Endothelial cell of umbilical vein (primary cell): ENCODE results near the gene SLC35E2B. TPM values are rescaled to one million over a fixed set of nuclear protein-coding genes. Genes with fewer than 3 reads are reported as not detected.

ENCODE experiments used
- BruUV-seq: library from RNA; stranded (reverse); fragments of 400-500 nt; replicated peaks from 2 replicates; lab custom pipeline; 2021; lab: Mats Ljungman, UMichigan
- CTCF ChIA-PET: fragments of 300-600, 350-600 bp; sonication (Branson Sonifier 250); formaldehyde crosslinking; loops from one replicate; lab custom pipeline; 2021; ENCODE audit warnings: antibody characterized with exemption, inconsistent platforms; lab: Charles Lee
- POLR2A ChIA-PET: fragments of 300-600, 350-600 bp; sonication (Branson Sonifier 250); formaldehyde crosslinking; loops from one replicate; lab custom pipeline; 2021; ENCODE audit warnings: antibody characterized with exemption, inconsistent platforms; lab: Charles Lee
- DNase-seq: peaks from one replicate; pipeline ENCODE4 v3.0.0-alpha.2; 2011; ENCODE audit warnings: low read depth, low spot score
- FAIRE-seq: peaks from 2 replicates; lab custom pipeline; 2011; peaks lifted over from hg19 to GRCh38; lab: Jason Lieb, UNC
- H2AFZ ChIP-seq: 2 replicates; pipeline ENCODE4 v1.6.0; 2012; ENCODE audit warnings: low read depth, low read length, control low read depth, inconsistent platforms
- H3K27ac ChIP-seq: 2 replicates; pipeline ENCODE4 v1.5.1; 2011; ENCODE audit warnings: low read depth, mild to moderate bottlenecking, control low read depth, low read length, moderate library complexity; ENCODE audit not compliant: insufficient read depth
- H3K27me3 ChIP-seq, 2 experiments: 2 replicates each; pipeline versions ENCODE4 v1.6.0 to v1.6.1; 2011; ENCODE audit warnings: low read length in 2 of 2, mixed read lengths in 1 of 2; ENCODE audit not compliant: control insufficient read depth in 2 of 2, insufficient read depth in 2 of 2
- H3K36me3 ChIP-seq, 2 experiments: 2 replicates in 1 of 2; 3 replicates in 1 of 2; pipeline ENCODE4 v1.5.1; 2011; ENCODE audit warnings: low read length in 2 of 2, mild to moderate bottlenecking in 1 of 2, moderate library complexity in 1 of 2; ENCODE audit not compliant: control insufficient read depth in 2 of 2, insufficient read depth in 2 of 2; ENCODE audit errors: extremely low read depth in 1 of 2
- H3K4me1 ChIP-seq: 3 replicates; pipeline ENCODE4 v1.5.1; 2011; ENCODE audit warnings: mild to moderate bottlenecking, low read length; ENCODE audit not compliant: control insufficient read depth, insufficient read depth; ENCODE audit errors: extremely low read depth
- H3K4me2 ChIP-seq: 2 replicates; pipeline ENCODE4 v1.6.1; 2011; ENCODE audit warnings: low read length, control low read depth, mixed read lengths; ENCODE audit not compliant: insufficient read depth
- H3K4me3 ChIP-seq, 3 experiments: fragments of 200-600 bp in 1 of 3; sonication (generic), shearing (Covaris generic) in 1 of 3; replicated peaks in 1 of 3; 2 replicates each; pipeline ENCODE4 v1.5.1; 2011 to 2016; ENCODE audit warnings: control low read depth in 3 of 3, low read length in 3 of 3, mild to moderate bottlenecking in 2 of 3, inconsistent platforms in 1 of 3, low read depth in 1 of 3, moderate library complexity in 1 of 3; ENCODE audit not compliant: insufficient read depth in 1 of 3
- H3K79me2 ChIP-seq: 2 replicates; pipeline ENCODE4 v1.6.0; 2012; ENCODE audit warnings: low read length, inconsistent platforms; ENCODE audit not compliant: control insufficient read depth, insufficient read depth
- H3K9ac ChIP-seq: replicated peaks from 2 replicates; pipeline ENCODE3; 2011; ENCODE audit warnings: low read length, control low read depth; ENCODE audit not compliant: insufficient read depth; ENCODE audit errors: extremely low read depth
- H3K9me1 ChIP-seq: replicated peaks from 3 replicates; pipeline ENCODE4 v1.6.0; 2011; ENCODE audit warnings: mild to moderate bottlenecking, low read length; ENCODE audit not compliant: control insufficient read depth, insufficient read depth; ENCODE audit errors: extremely low read depth
- H3K9me3 ChIP-seq: replicated peaks from 2 replicates; pipeline ENCODE4 v1.5.1; 2012; ENCODE audit warnings: low read length, inconsistent platforms; ENCODE audit not compliant: control insufficient read depth, insufficient read depth
- H4K20me1 ChIP-seq: replicated peaks from 2 replicates; pipeline ENCODE3; 2011; ENCODE audit warnings: mild to moderate bottlenecking, low read length; ENCODE audit not compliant: control insufficient read depth, insufficient read depth; ENCODE audit errors: extremely low read depth
- CTCF ChIP-seq, 2 donors: IDR thresholded peaks; 1 replicate in 1 of 2; 2 replicates in 1 of 2; pipeline ENCODE4 v1.5.1; 2011; ENCODE audit warnings: low read length in 2 of 2, mild to moderate bottlenecking in 2 of 2, moderate library complexity in 2 of 2, control low read depth in 1 of 2, inconsistent platforms in 1 of 2, low read depth in 1 of 2; ENCODE audit not compliant: insufficient read depth in 1 of 2; ENCODE audit errors: extremely low read depth in 1 of 2
- EZH2 ChIP-seq: IDR thresholded peaks from 2 replicates; pipeline ENCODE4 v1.6.1; 2012; ENCODE audit warnings: borderline replicate concordance, low read depth, mild to moderate bottlenecking, moderate library complexity, low read length, inconsistent platforms; ENCODE audit not compliant: severe bottlenecking
- FOS ChIP-seq: IDR thresholded peaks from 2 replicates; pipeline ENCODE4 v1.6.1; 2011; ENCODE audit warnings: mild to moderate bottlenecking, low read length, moderate library complexity, borderline replicate concordance; ENCODE audit not compliant: insufficient read depth
- GATA2 ChIP-seq: IDR thresholded peaks from 2 replicates; pipeline ENCODE4 v1.7.0; 2011; ENCODE audit warnings: low read depth, mild to moderate bottlenecking, moderate library complexity, mixed read lengths, low read length; ENCODE audit not compliant: insufficient read length, insufficient read depth
- JUN ChIP-seq: IDR thresholded peaks from 2 replicates; pipeline ENCODE4 v1.6.1; 2011; ENCODE audit warnings: borderline replicate concordance, low read depth; ENCODE audit not compliant: insufficient read length, insufficient read depth
- MAX ChIP-seq: IDR thresholded peaks from 2 replicates; pipeline ENCODE4 v1.6.1; 2011; ENCODE audit not compliant: insufficient read depth, insufficient read length
- MYC ChIP-seq: IDR thresholded peaks from one replicate; pipeline ENCODE4 v1.6.1; 2011; ENCODE audit warnings: mild to moderate bottlenecking, low read depth, low read length
- POLR2A ChIP-seq: IDR thresholded peaks from 2 replicates; pipeline ENCODE4 v1.6.1; 2012; ENCODE audit warnings: low read depth, mild to moderate bottlenecking, control low read depth, low read length
- POLR2AphosphoS5 ChIP-seq: IDR thresholded peaks from 2 replicates; pipeline ENCODE4 v1.6.1; 2012; ENCODE audit warnings: low read depth, mild to moderate bottlenecking, control low read depth, low read length, moderate library complexity; ENCODE audit not compliant: insufficient read depth
- dilution Hi-C: fragments of 300-500 bp; cut with MboI; formaldehyde crosslinking; loops from one replicate; pipeline ENCODE4 v1.15.0; 2019; ENCODE audit warnings: low sequenced_read_pairs; ENCODE audit not compliant: extremely low pct_ligation_motif_present
- intact Hi-C: fragments of 100-400 bp; cut with micrococcal nuclease; formaldehyde crosslinking; loops from one replicate; pipeline ENCODE4 v1.10.0; 2022
- polyA plus RNA-seq, 4 experiments: library from polyadenylated mRNA; depleted of rRNA in 3 of 4; stranded (reverse) in 3 of 4; unstranded in 1 of 4; fragments of >200 nt; gene quantifications; 2 replicates each; pipeline versions ENCODE4 v1.2.1 to v1.2.3, GENCODE V29; 2011 to 2012; ENCODE audit warnings: missing spikeins in 1 of 4
- total RNA-seq: library from RNA; stranded (reverse); gene quantifications from 2 replicates; pipeline ENCODE4 v1.2.3, GENCODE V29; 2021

Gene SLC35E2B
- total and polyA plus RNA-seq, 2 donors (not counting 3 experiments of a cell fraction or from before 2014, with no cell fraction given), result 28.0 to 51.2 TPM

GRCh38 chr1:1616838-1617237, 75.8 kb downstream of the SLC35E2B start:
- no peak for TF ChIP-seq EZH2
- no peak for TF ChIP-seq MYC
- TF ChIP-seq POLR2A, result no peak
- TF ChIP-seq FOS, result no peak
- TF ChIP-seq CTCF (IDR thresholded peaks at IDR 0.05; ENCODE audit: extremely low read depth in 1 of 2, insufficient read depth in 1 of 2, low read depth in 1 of 2, low read length in 2 of 2), result no peak
- TF ChIP-seq MAX, result no peak
- TF ChIP-seq JUN, result no peak
- TF ChIP-seq POLR2AphosphoS5, result no peak
- no peak for TF ChIP-seq GATA2
- BruUV-seq, result no TSS peak
- H3K4me1 ChIP-seq, result peaks cover 16% of the 10 kb centered on the region
- no peaks in the 10 kb centered on the region for H3K27me3 ChIP-seq
- H3K36me3 ChIP-seq, result peaks cover 0 to 2% of the 10 kb centered on the region in 2 experiments
- no peak overlapping the region for H2AFZ ChIP-seq
- dilution Hi-C loops (no loop called here), intact Hi-C loops (loop anchor here (5.0 kb wide), 1 partner anchor 105 kb away; the partner anchor contains the start of gene ATAD3A)
- no peak for DNase-seq
- H3K9ac ChIP-seq, result peak overlapping the region; percentile 100
- H3K9me1 ChIP-seq, result no peaks in the 10 kb centered on the region
- ChIA-PET POLR2A (no interaction called here), CTCF (no interaction called here)
- FAIRE-seq, result no peak
- no peak overlapping the region for H3K27ac ChIP-seq
- H3K79me2 ChIP-seq, result peaks cover 3% of the 10 kb centered on the region
- H3K4me3 ChIP-seq, result peak overlapping the region in 2 of 3 experiments; percentile 67 to 99
- H3K9me3 ChIP-seq, result no peaks in the 10 kb centered on the region
- H4K20me1 ChIP-seq, result no peaks in the 10 kb centered on the region
- H3K4me2 ChIP-seq, result peak overlapping the region; percentile 75
